Measurements from ENCODE around the gene AP1S1. TPM values are rescaled to one million over a fixed set of nuclear protein-coding genes. Genes with fewer than 3 reads are reported as not detected.

Gene AP1S1
- total RNA-seq, 1 donor: 101 TPM

- no peak for TF ChIP-seq CTCF (IDR thresholded peaks at IDR 0.05; ENCODE audit: extremely low read depth, low read depth, low read length)
- H2AFZ ChIP-seq (ENCODE audit: low read length): no peak overlapping the region
- peak overlapping the region; percentile 47 for H3K4me3 ChIP-seq (ENCODE audit: insufficient read depth, low read length)
Measured at GRCh38 chr7:101173752-101174244, 19.5 kb downstream of the AP1S1 start.

GRCh38 chr7:101174322-101174854 is 20.1 kb downstream of the AP1S1 start:
- H3K79me2 ChIP-seq (ENCODE audit: insufficient read depth, low read length): no peaks in the 10 kb centered on the region
- peaks cover 2% of the 10 kb centered on the region for H4K20me1 ChIP-seq (ENCODE audit: insufficient read depth, low read length)
- no peaks in the 10 kb centered on the region for H3K9me3 ChIP-seq (ENCODE audit: low read depth, low read length)
- TF ChIP-seq CTCF (IDR thresholded peaks at IDR 0.05; ENCODE audit: extremely low read depth, low read depth, low read length): no peak
- peaks cover 97% of the 10 kb centered on the region for H3K27me3 ChIP-seq (ENCODE audit: insufficient read depth, low read length)
- H3K27ac ChIP-seq (ENCODE audit: low read depth, low read length): no peak overlapping the region
- H3K4me2 ChIP-seq (ENCODE audit: insufficient read depth, low read length): no peak overlapping the region
- H3K36me3 ChIP-seq (ENCODE audit: insufficient read depth, low read length): no peaks in the 10 kb centered on the region
- H3K4me1 ChIP-seq (ENCODE audit: insufficient read depth, low read length): peaks cover 11% of the 10 kb centered on the region
- no peak overlapping the region for H3K4me3 ChIP-seq (ENCODE audit: insufficient read depth, low read length)
- no peak overlapping the region for H2AFZ ChIP-seq (ENCODE audit: low read length)
- DNase-seq (ENCODE audit: insufficient read length, low spot score, missing footprints): peak; percentile 42

More at GRCh38 chr7:101173752-101174244, 19.5 kb downstream of the AP1S1 start:
- peaks cover 17% of the 10 kb centered on the region for H3K4me1 ChIP-seq (ENCODE audit: insufficient read depth, low read length)
- H3K79me2 ChIP-seq (ENCODE audit: insufficient read depth, low read length): no peaks in the 10 kb centered on the region
- H3K9me3 ChIP-seq (ENCODE audit: low read depth, low read length): no peaks in the 10 kb centered on the region
- no peaks in the 10 kb centered on the region for H3K36me3 ChIP-seq (ENCODE audit: insufficient read depth, low read length)
- H3K27me3 ChIP-seq (ENCODE audit: insufficient read depth, low read length): peaks cover 98% of the 10 kb centered on the region
- H3K27ac ChIP-seq (ENCODE audit: low read depth, low read length): no peak overlapping the region
- peak; percentile 94 for DNase-seq (ENCODE audit: insufficient read length, low spot score, missing footprints)
- H3K4me2 ChIP-seq (ENCODE audit: insufficient read depth, low read length): peak overlapping the region; percentile 72
- peaks cover 2% of the 10 kb centered on the region for H4K20me1 ChIP-seq (ENCODE audit: insufficient read depth, low read length)

- Histone ChIP-seq H3K36me3 (ENCODE audit: insufficient read depth, low read length) (no peaks in the 10 kb centered on the region), H3K4me2 (ENCODE audit: insufficient read depth, low read length) (no peak overlapping the region), H3K4me3 (ENCODE audit: insufficient read depth, low read length) (no peak overlapping the region), H3K4me1 (ENCODE audit: insufficient read depth, low read length) (peaks cover 6% of the 10 kb centered on the region), H3K27ac (ENCODE audit: low read depth, low read length) (no peak overlapping the region), H2AFZ (ENCODE audit: low read length) (no peak overlapping the region), H3K27me3 (ENCODE audit: insufficient read depth, low read length) (peaks cover 97% of the 10 kb centered on the region), H3K9me3 (ENCODE audit: low read depth, low read length) (no peaks in the 10 kb centered on the region), H3K79me2 (ENCODE audit: insufficient read depth, low read length) (no peaks in the 10 kb centered on the region), H4K20me1 (ENCODE audit: insufficient read depth, low read length) (no peaks in the 10 kb centered on the region)
- DNase-seq (ENCODE audit: insufficient read length, low spot score, missing footprints): no peak
- TF ChIP-seq CTCF (IDR thresholded peaks at IDR 0.05; ENCODE audit: extremely low read depth, low read depth, low read length): no peak
Measured at GRCh38 chr7:101175664-101176063, 21.4 kb downstream of the AP1S1 start.

- Histone ChIP-seq H2AFZ (ENCODE audit: low read length) (no peak overlapping the region), H4K20me1 (ENCODE audit: insufficient read depth, low read length) (no peaks in the 10 kb centered on the region), H3K4me3 (ENCODE audit: insufficient read depth, low read length) (no peak overlapping the region), H3K36me3 (ENCODE audit: insufficient read depth, low read length) (no peaks in the 10 kb centered on the region), H3K27me3 (ENCODE audit: insufficient read depth, low read length) (peaks cover 82% of the 10 kb centered on the region), H3K79me2 (ENCODE audit: insufficient read depth, low read length) (no peaks in the 10 kb centered on the region), H3K9me3 (ENCODE audit: low read depth, low read length) (no peaks in the 10 kb centered on the region), H3K4me1 (ENCODE audit: insufficient read depth, low read length) (peaks cover 6% of the 10 kb centered on the region), H3K4me2 (ENCODE audit: insufficient read depth, low read length) (no peak overlapping the region), H3K27ac (ENCODE audit: low read depth, low read length) (no peak overlapping the region)
- peak; percentile 67 for DNase-seq (ENCODE audit: insufficient read length, low spot score, missing footprints)
- no peak for TF ChIP-seq CTCF (IDR thresholded peaks at IDR 0.05; ENCODE audit: extremely low read depth, low read depth, low read length)
Measured at GRCh38 chr7:101177644-101178043, 23.4 kb downstream of the AP1S1 start.

Data from osteoblast (primary cell).